Motor neuron (in vitro differentiated cells): ENCODE results near the gene KIAA1217. TPM values are rescaled to one million over a fixed set of nuclear protein-coding genes. Genes with fewer than 3 reads are reported as not detected.

ENCODE experiments used
- ATAC-seq, 8 experiments: fragments of 200-7000 bp; cut with Tn5 transposase; replicated peaks in 6 of 8; 2 replicates each; pipeline ENCODE4 v1.8.0; 2021; ENCODE audit warnings: mild to moderate bottlenecking in 8 of 8, moderate library complexity in 8 of 8
- H3K27ac ChIP-seq, 2 donors: fragments of 250-450 bp; sonication (Bioruptor Pico); 2 replicates each; pipeline ENCODE4 v1.9.0; 2021; ENCODE audit warnings: antibody characterized with exemption in 2 of 2, mild to moderate bottlenecking in 2 of 2, moderate library complexity in 1 of 2
- H3K4me1 ChIP-seq, 2 donors: fragments of 250-450 bp; sonication (Bioruptor Pico); replicated peaks in 1 of 2; 2 replicates each; pipeline ENCODE4 v1.6.1; 2021; ENCODE audit warnings: antibody characterized with exemption in 2 of 2, mild to moderate bottlenecking in 2 of 2, moderate library complexity in 1 of 2
- H3K4me3 ChIP-seq, 5 donors: fragments of 250-450 bp; sonication (Bioruptor Pico); 2 replicates each; pipeline ENCODE4 v1.9.0; 2021; ENCODE audit warnings: antibody characterized with exemption in 5 of 5, mild to moderate bottlenecking in 5 of 5, moderate library complexity in 4 of 5
- WGBS, 10 experiments: fragments of 450-650 bp; shearing (Covaris generic); methylation state at CpG; one replicate each; pipeline ENCODE4 v1.0.0; 2022; 5-methylcytosine and 5-hydroxymethylcytosine counted together
- in situ Hi-C, 9 experiments: fragments of 400-800 bp; cut with MboI; loops; one replicate each; pipeline ENCODE4 v1.15.0; 2021; ENCODE audit warnings: low sequenced_read_pairs in 9 of 9, low pct_unique_long_range_greater_than_20kb in 2 of 9; ENCODE audit not compliant: unreplicated experiment in 9 of 9
- total RNA-seq, 8 experiments: library from RNA; unstranded; fragments of 300-600 nt; gene quantifications; 2 replicates each; pipeline versions ENCODE4 v1.2.3 to v1.2.4, GENCODE V29; 2022

Gene KIAA1217
- total RNA-seq, 8 experiments from 2014 or later, result 0.73 to 29.0 (median 3.1) TPM

GRCh38 chr10:24597426-24597825 is 388.5 kb downstream of the KIAA1217 start:
- no peak for ATAC-seq
- in situ Hi-C loops, result no loop called here
- no peaks in the 10 kb centered on the region for H3K4me1 ChIP-seq
- WGBS, 10 experiments, result 42 to 100% (median 83%) methylated on average over 4 to 7 of the region's 7 CpGs; no CpG with 5 or more reads in 1 of the 10 experiments
- H3K4me3 ChIP-seq, result no peak overlapping the region
- H3K27ac ChIP-seq, result no peak overlapping the region
